ENCODE data around the gene CXCL16.

- TF ChIP-seq POLR2A (IDR thresholded peaks at IDR 0.05; ENCODE audit: insufficient read depth in 1 of 2, low read depth in 2 of 2, low read length in 2 of 2) (peak; percentile 50 to 69; a peak in 3 of 4 replicates), SNAPC5 (CRISPR knock-in tag; IDR thresholded peaks at IDR 0.05; ENCODE audit: borderline replicate concordance) (no peak), NR2F2 (IDR thresholded peaks at IDR 0.05; ENCODE audit: borderline replicate concordance, low read depth) (0 out of 2 replicates have a peak, but pooled peaks have one; percentile 67), ZNF337 (CRISPR knock-in tag; IDR thresholded peaks at IDR 0.05; ENCODE audit: borderline replicate concordance, low read depth) (no peak), ZNF670 (CRISPR knock-in tag; IDR thresholded peaks at IDR 0.05; ENCODE audit: borderline replicate concordance) (no peak), HOXD1 (CRISPR knock-in tag; IDR thresholded peaks at IDR 0.05) (no peak), ZBTB4 (CRISPR knock-in tag; IDR thresholded peaks at IDR 0.05; ENCODE audit: borderline replicate concordance) (no peak), DPF2 (CRISPR knock-in tag; IDR thresholded peaks at IDR 0.05; ENCODE audit: borderline replicate concordance, low read depth) (no peak), HOXA7 (CRISPR knock-in tag; IDR thresholded peaks at IDR 0.05) (no peak), PAWR (CRISPR knock-in tag; IDR thresholded peaks at IDR 0.05; ENCODE audit: borderline replicate concordance) (no peak), TFAP4 (IDR thresholded peaks at IDR 0.05; ENCODE audit: borderline replicate concordance, low read depth) (peak; percentile 54; the same call in 1 of the 2 replicates), CTCF (CRISPR knock-in tag; IDR thresholded peaks at IDR 0.05) (no peak), ZNF468 (CRISPR knock-in tag; IDR thresholded peaks at IDR 0.05) (no peak)
- TF ChIP-seq, protein P1, sequence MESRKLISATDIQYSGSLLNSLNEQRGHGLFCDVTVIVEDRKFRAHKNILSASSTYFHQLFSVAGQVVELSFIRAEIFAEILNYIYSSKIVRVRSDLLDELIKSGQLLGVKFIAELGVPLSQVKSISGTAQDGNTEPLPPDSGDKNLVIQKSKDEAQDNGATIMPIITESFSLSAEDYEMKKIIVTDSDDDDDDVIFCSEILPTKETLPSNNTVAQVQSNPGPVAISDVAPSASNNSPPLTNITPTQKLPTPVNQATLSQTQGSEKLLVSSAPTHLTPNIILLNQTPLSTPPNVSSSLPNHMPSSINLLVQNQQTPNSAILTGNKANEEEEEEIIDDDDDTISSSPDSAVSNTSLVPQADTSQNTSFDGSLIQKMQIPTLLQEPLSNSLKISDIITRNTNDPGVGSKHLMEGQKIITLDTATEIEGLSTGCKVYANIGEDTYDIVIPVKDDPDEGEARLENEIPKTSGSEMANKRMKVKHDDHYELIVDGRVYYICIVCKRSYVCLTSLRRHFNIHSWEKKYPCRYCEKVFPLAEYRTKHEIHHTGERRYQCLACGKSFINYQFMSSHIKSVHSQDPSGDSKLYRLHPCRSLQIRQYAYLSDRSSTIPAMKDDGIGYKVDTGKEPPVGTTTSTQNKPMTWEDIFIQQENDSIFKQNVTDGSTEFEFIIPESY (CRISPR knock-in tag; IDR thresholded peaks at IDR 0.05) = peak; percentile 56; the same call in 1 of the 2 replicates
Measured at GRCh38 chr17:4721203-4722135, 18.3 kb downstream of the CXCL16 start.

Data from HepG2 (cell line).